HepG2 (cell line): ENCODE data around the gene PPARA.

Experiments
- EP300 ChIP-seq, 3 experiments: sonication (generic) in 1 of 3; formaldehyde crosslinking in 1 of 3; IDR thresholded peaks; 2 replicates each; pipeline versions ENCODE4 v1.5.1 to v1.6.1; 2011 to 2020; ENCODE audit warnings: low read depth in 2 of 3, low read length in 2 of 3, borderline replicate concordance in 1 of 3, improper control_type of control experiment in 1 of 3, mild to moderate bottlenecking in 1 of 3, missing genetic modification reagents in 1 of 3, moderate library complexity in 1 of 3
- NFIC ChIP-seq: IDR thresholded peaks from 2 replicates; pipeline ENCODE4 v1.6.1; 2012; ENCODE audit warnings: mild to moderate bottlenecking, low read length, inconsistent platforms

- TF ChIP-seq EP300 (IDR thresholded peaks at IDR 0.05; ENCODE audit: low read depth in 2 of 2, low read length in 2 of 2) (no peak), EP300 (CRISPR knock-in tag; IDR thresholded peaks at IDR 0.05; ENCODE audit: borderline replicate concordance) (no peak), NFIC (no peak)
Observed at GRCh38 chr22:46196278-46196677, 46.0 kb downstream of the PPARA start.
